TTC549 (cell line): ENCODE results near the gene KLHL40.

ENCODE experiments used
- FAIRE-seq: peaks from 2 replicates; lab custom pipeline; 2012; peaks lifted over from hg19 to GRCh38; lab: Jason Lieb, UNC

KLHL40 gene

DNA sequence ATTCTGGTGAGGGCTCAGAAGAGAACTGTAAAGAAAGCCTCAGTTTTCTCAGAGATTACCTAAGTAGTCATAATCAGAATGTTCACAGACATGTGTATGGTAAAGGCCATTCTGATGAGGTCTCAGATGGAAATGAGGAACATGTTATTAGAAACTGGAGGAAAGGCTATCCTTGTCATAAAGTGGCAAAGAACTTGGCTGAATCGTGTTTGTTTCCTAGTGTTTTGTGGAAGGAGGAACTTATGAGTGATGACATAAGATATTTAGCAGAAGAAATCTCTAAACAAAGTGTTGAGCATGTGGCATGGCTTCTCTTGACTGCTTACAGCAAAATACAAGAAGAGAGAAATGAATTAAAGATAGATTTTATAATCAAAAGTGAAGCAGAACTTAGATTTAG lies 12.8 kb upstream of the KLHL40 start:
- FAIRE-seq, result no peak

DNA sequence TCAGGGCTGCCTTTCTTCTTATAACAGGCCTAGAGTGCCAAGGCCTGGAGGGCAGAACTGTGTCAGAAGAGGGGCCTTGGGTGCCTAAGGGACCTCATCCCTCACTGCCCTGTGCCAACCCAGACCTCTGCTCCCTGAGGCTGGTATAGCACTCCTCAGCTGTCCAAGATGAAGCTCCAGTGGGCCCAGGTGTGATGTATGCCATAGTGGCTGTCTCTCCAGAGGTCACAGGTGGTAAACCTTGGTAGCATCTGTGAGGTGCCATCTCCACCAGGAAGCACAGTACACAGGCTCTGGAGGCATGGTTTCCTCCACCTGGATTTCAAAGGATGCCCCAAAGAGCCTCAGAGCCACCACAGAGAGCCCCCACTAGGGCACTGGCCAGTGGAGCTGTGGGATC lies 12.3 kb upstream of the KLHL40 start:
- no peak for FAIRE-seq

DNA sequence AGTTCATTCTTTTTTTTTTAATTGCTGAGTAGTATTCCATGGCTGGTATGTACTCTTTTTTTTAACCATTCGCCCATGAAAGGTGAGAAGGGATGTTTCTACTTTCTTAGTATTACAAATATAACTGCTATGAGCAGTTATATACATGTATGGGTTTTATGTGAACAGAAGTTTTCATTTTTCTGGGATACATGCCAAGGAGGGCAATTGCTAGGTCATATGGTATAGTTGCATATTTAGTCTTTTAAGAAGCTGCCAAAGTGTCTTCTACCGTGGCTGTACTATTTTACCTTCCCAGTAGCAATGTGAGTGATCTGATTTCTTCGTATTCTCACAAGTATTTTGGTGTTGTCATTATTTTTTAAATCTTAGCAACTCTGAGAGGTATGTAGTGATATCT lies 11.2 kb upstream of the KLHL40 start:
- no peak for FAIRE-seq

DNA sequence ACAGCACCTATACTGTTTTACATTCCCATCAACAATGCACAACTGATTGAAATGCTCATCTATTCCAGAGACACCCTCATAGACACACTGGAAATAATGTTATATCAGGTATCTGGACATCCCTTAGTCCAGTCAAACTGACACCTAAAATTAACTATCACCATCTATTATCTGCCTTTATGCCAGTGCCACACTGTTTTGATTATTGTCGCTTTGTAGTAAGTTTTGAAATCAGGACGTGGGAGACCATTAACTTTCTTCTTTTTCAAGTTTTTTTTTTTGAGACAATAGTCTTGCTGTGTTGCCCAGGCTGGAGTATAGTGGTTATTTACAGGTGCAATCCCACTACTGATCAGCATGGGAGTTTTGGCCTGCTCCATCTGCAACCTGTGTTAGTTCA lies 9.4 kb upstream of the KLHL40 start:
- FAIRE-seq, result no peak

DNA sequence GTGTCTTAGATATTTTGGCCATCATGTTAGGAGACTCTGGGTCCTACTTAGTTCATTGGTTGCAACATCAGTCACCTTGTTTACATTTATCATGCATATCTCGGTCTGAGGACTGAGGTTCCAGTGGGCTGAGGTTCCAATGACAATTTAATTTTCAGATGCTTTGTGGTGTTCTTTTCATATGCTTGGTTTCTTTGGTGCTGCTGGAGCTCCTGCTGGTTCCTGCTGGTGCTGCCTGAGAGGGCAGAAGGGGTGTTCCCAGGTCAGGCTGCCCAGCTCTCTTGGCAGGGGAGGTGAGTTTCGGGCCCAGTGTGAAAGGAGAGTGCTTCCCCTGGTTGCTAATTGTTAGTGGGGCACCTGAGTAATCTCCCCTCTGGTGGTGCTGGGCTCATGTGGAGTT lies 6.9 kb upstream of the KLHL40 start:
- no peak for FAIRE-seq

DNA sequence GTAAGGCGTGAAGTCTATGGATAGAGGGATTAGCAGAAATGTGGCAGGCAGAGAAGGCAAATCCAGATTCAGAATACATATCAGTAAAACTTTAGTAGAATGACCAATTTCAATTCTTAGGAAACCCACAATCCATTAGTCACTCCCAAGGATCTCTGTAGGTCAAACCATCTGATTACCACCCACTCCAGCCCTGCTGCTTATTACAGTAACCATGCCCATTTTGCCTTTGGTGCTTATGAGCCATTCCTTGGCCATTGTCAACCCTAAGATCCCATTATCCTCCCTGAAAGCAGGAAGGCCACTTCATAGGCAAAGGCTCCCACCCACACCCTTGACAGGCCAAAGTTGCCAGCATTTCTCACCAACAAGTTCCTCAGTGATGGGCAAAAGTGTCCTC lies 5.1 kb upstream of the KLHL40 start:
- no peak for FAIRE-seq

DNA sequence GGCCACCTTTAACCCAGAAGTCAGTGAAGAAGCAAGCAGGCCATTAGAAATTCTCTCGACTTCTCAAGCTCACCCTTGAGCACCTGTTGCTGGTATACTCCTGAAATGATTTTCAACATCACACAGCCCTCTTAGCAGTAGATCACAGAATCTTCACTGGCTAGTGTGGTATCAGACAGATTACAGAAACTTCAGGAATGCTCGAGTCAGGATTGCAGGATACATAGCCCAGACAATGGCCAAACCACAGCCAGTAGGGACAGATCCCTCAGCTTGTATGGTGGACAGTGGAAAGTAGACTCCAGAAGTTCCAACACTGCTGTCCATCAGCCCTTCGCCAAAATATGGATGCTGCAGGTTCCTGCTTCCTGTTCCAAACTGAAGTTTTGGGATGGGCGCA lies 4.5 kb upstream of the KLHL40 start:
- FAIRE-seq, result no peak

DNA sequence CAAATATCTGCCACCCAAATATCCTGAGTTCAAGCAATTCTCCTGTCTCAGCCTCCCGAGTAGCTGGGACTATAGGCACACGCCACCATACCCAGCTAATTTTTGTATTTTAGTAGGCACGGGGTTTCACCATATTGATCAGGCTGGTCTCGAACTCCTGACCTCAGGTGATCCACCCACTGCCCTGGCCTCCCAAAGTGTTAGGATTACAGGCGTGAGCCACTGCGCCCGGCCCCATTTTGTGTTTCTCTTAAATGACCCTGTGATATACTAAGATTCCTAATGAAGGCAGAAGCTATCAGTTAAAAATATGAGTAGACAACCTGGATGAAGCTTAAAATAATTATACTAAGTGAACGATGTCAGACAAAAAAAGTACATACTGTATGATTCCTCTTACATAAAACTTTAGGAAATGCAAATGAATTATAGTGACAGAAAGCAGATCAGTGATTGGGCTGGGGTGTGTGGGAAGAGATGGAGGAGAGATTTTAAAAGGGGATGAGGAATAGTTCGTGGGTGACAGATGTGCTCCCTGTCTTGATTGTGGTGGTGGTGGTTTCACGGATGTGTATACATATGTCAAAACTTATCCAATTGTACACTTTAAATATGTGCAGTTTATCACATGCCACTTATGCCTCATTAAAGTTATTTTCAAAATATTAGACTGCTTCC lies 3.8 kb upstream of the KLHL40 start:
- FAIRE-seq, result no peak

DNA sequence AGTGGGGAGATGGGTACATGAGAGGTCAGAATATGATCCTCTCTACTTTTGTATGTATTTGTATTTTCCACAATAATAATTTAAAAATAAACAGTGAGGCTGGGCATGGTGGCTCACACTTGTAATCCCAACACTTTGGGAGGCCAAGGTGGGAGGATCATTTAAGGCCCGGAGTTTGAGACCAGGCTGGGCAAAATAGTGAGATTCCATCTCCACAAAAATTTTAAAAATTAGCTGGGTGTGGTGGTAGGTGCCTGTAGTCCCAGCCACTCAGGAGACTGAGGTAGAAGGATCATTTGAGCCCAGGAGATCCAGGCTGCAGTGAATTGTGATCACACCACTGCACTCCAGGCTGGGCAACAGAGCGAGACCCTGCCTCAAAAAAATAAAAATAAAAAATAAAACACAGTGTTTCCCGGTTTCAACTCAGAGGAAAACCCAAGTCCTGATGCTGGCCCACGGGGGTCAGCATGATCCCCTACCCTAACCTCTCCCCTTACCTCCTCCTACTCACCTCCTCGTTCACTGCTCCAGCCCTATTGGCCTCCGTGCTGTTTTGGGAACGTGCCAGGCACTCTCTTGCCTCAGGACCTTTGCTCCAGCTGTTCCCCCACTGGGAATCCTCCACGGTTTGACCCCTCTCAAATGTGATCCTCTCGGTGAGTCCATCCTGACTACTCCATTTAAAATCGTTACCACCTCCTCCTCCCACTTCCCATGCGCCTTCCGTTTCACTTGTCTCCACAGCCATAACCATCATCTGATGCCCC lies 2.9 kb upstream of the KLHL40 start:
- FAIRE-seq, result no peak

DNA sequence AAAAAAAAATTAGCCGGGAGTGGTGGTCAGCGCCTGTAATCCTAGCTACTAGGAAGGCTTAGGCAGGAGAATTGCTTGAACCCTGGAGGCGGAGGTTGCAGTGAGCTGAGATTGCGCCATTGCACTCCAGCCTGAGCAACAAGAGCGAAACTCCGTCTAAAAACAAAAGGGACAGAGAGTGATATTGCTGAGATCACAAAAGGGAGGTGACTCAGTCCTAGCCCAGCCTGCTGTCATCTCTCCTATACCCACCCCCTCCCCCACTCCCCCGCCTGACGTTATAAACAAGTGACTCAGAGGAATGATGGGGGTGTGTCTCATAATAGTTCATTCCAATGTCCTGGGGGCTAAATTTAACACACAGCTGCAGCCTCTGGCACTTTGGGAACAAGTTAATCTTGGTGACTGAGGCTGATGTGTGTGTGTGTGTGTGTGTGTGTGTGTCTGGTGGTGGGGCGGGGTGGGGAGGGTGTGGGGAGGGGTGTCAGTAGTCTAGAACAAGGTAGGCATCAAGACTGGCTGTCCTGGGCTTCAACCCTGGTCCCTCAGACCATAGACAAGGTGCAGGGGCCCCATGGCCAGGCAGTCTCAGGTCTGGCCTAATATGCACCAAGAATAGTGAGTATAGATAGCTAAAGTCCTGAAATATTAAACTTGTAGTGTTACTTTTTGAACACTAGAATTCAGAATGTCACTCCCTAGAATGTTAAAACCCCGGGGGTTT lies 1.3 kb upstream of the KLHL40 start:
- no peak for FAIRE-seq

DNA sequence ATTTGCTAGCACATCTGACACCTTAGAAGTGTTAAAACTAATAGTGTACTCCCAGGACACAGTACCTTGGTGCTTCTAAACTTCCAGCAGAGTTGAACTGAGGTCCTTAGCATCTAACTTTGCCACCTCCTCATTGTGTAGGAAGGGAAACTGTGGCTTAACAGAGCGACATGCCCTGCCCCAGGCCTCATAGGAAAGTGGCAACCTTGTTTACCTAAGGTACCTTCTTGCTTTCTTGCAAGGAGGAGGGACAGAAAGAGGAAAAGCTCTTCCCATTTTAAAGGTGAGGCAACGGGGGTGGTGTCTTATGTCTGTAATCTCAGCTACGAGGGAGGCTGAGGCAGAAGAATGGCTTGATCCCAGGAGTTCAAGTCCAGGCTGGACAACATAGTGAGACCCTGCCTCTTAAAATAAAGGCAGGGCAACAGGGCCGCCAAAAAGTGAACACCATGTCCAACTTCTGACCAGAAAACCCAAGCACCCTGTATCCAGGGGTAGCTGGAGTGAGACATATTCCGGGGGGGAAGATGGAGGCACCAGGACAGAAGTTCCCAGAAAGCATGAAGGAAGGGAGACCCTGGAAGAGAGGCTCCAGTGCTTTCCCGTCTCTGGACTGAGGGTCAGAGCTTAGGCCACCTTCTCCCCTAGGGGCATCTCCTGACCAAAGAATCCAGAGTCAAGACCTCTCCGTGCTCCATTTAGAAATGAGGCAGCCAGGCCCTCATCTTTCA lies 540 bp upstream of the KLHL40 start:
- no peak for FAIRE-seq

DNA sequence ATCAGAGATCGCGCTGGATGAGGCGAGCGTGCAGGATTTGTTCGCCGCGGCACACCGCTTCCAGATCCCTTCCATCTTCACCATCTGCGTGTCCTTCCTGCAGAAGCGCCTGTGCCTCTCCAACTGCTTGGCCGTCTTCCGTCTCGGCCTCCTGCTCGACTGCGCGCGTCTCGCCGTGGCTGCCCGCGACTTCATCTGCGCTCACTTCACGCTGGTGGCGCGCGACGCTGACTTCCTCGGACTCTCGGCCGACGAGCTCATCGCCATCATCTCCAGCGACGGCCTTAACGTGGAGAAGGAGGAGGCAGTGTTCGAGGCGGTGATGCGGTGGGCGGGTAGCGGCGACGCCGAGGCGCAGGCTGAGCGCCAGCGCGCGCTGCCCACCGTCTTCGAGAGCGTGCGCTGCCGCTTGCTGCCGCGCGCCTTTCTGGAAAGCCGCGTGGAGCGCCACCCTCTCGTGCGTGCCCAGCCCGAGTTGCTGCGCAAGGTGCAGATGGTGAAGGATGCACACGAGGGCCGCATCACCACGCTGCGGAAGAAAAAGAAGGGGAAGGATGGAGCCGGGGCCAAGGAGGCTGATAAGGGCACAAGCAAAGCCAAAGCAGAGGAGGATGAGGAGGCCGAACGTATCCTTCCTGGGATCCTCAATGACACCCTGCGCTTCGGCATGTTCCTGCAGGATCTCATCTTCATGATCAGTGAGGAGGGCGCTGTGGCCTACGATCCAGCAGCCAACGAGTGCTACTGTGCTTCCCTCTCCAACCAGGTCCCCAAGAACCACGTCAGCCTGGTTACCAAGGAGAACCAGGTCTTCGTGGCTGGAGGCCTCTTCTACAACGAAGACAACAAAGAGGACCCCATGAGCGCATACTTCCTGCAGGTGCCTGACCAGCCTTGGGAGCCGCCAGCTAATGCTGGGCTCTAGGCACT lies 819 bp downstream of the KLHL40 start:
- no peak for FAIRE-seq

DNA sequence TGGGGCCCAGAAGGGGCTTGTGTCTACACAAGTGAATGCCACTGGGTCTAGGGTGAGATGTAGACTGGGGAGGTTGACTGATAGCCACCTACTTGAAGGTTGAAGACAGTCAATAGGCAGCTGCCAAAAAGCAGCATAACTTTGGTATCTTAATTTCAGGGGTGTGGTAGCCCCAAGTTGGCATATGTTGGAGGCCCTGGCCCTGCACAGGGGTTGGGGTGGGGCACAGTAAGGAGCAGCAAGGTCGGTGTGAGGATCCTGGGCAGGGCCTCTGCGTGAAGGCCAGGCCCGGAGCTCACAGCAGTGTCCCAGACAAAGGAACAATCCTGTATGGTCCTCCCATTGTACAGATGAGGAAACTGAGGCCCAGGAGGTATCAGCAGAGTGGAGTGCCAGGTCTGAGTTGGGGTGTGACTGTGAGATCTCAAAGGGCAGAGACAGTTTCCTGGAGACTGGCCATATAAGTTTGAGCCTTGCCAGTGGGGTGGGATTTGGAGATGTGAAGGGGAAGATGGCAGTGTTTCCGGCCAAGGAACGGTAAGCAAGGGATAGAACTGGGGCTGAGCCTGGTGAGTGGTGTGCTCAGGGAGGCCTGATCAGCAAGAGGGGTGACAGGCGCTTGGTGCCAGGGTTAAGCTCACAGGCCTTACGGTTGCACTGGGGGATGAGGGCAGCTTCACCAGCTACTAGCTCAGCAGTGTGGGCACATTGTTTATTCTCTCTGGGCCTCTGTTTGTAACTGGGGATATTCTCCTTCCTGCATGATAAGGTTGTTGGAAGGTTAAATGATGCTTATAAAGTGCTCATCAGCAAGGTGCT lies 1.7 kb downstream of the KLHL40 start:
- no peak for FAIRE-seq

DNA sequence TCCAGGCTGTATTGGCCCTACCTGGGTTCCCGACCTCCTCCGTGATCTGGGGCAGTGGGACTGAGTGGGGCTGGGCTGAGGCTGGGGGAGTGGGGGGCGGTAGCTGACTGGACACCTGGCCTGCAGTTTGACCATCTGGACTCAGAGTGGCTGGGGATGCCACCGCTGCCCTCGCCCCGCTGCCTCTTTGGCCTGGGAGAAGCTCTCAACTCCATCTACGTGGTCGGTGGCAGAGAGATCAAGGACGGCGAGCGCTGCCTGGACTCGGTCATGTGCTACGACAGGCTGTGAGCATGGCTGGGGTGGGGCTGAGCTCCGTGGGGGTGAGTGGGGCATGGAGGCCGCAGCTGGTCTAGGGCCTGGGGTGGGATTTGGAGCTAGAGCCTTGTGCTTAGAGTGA lies 2.7 kb downstream of the KLHL40 start:
- no peak for FAIRE-seq

DNA sequence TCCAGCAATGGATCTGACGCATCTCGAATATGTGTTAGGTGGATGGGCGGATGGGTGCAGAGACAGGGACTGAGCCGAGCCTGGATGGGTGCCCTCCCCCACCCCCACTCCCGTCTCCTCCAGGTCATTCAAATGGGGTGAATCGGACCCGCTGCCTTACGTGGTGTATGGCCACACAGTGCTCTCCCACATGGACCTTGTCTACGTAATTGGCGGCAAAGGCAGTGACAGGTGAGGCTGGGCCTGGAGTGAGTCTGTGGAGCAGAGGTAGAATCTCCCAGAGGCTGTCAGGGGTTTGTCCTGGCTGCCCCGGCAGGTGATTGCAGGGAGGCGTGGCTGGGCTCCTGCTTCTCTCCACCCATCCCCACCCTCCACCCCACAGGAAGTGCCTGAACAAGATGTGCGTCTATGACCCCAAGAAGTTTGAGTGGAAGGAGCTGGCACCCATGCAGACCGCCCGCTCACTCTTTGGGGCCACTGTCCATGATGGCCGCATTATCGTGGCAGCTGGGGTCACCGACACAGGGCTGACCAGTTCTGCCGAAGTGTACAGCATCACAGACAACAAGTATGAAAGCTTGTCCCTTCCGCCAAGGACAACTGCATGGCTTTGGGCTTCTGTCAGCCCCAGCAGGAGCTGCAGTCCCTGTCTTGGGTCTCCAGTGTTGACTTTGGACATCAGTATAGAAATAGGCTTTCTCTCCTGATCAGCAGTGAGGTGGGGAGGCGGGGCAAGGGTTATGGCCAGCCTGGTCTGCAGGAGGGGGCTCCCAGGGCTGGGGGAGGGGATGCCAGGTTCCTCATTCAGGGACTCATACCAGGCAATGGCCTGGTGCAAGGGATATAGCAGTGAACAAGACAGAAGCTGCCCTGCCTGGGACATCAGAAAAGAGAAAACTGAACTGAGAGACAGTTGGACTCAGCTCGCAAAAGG lies 3.4 kb downstream of the KLHL40 start:
- no peak for FAIRE-seq

DNA sequence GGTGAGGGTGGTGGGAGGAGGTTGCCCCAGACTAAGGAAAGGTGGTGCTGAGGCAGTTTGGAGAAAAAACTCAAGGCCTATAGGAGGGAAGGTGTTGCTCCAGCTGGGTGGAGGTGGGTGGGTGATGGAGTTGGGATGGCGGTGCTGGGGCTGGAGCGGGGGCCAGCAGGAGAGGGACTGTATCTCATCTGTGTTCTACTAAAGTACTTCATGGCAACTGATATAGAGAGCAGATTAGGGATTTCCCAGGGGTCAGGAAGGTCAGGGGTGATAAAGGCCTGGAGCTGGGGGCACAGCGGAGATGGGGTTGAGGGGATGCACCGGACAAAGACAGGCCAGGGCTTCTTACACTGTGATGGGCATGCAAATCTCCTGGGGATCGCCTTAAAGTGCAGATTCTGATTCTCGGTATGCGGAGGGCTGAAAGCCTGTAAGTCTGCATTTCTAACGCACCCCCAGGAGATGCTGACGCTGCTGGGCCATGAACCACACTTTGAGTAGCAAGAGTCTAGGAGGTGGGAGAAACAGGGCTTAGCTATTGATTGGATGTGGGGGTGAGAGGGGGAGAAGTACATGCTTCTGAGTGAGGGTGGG lies 4.2 kb downstream of the KLHL40 start:
- no peak for FAIRE-seq

DNA sequence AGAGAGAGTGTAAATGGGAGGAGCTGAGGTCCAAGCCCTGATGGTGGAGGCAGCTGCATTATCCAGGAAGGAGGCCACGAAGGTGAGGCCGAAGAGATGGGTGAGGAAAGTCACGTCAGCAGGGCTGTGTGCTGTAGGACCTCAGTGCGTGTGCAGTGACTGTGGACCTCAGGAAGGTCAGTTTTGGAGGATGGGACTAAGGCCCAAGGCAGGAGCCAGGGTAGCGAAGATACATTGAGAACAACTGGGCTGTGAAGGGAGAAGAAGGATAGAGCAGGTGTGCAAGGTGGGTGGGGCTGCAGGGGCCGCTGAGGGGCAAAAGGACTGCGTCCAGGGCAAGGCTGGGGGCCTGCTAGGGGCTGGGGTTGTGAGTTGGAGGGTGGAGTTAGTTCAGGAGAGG lies 4.9 kb downstream of the KLHL40 start:
- no peak for FAIRE-seq

DNA sequence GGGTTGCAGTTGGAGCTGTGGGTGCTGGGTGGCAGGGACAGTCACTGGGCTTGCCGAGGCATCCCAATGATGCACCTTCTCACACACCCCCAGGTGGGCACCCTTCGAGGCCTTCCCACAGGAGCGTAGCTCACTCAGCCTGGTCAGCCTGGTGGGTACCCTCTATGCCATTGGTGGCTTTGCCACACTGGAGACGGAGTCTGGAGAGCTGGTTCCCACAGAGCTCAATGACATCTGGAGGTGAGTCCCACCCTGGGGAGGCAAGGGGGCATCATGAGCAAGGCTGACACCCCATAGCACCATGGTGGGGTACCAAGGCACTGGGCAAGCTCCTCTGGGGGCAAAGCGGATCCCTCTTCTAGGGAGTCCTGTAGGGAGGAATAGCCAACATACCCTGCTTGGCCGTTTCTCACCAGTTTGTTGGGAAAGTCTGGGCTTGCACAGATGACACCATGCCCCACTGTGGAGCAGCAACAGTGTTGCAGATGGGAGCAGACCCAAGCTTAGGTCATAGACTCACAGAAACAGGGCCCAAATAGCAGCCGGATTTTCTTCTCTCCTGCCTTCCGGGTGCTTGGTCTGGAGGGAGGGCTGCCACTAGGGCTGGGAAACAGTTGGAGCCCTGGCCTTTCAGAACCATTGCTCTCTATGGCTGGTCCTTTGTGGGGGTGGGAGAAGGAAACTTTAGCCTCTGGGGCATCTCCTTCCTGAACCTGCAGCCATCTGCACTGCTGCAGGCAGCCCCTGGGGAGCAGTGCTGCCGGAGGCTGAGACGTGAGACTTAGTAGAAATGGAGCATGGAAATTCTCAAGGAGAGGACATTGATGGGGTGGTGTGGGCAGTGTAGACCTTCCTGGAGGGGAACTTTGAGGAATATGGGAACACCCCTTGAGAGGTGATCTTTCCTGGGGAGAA lies 5.7 kb downstream of the KLHL40 start:
- FAIRE-seq, result no peak
